HEK293T (cell line): ENCODE results near the gene SLC24A4.

ENCODE experiments used
- FOXA1 ChIP-seq: fragments of 450-650 bp; IDR thresholded peaks from 2 replicates; pipeline ENCODE4 v1.6.1; 2016; ENCODE audit warnings: mild to moderate bottlenecking
- HDGF ChIP-seq: fragments of 450-650 bp; IDR thresholded peaks from 2 replicates; pipeline ENCODE4 v1.6.1; 2017; ENCODE audit warnings: antibody characterized with exemption, borderline replicate concordance

GRCh38 chr14:92391726-92392125 lies 68.8 kb downstream of the SLC24A4 start:
- TF ChIP-seq HDGF: no peak
- TF ChIP-seq FOXA1: no peak
